ENCODE results near the gene FUOM.

FUOM gene

DNA sequence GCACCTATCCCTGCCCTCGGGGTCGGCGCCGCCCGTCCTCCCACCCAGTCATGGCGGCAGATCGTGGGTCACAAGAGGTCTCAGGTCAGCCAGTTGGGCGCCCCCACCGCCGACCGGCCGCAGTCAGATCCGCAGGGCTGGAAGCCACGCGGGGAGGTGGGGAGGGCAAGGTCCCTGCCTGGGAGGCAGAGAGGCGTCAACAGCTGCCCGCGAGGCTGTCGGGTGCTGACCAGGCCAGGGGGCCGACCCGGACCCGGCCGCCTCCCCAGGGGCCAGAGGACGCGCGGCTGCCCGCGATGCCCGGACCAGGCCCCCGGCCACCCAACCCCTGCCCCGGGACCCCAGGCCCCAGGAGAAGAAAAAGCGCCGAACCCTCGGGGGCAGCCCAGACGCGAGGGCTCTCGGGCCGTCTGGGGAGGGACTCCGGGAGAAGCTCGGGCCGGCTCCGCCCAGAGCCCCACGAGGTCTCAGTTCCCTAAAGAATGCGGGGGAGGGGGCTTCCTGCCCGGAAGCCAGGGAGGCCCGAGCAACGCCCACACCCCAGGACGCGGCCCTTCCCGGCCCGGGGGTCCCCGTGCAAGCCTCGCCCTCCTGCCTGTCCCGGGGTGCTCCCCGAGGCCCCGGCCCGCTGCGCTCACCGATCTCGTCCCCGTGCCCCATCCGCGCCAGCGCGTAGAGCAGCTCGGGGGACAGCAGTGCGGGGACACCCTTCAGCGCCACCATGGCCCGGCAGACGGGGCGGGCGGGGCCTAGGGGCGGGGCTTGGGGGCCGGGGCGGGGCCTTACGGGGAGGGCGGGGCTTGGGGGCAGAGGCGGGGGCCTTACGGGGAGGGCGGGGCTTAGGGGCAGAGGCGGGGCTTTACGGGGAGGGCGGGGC lies at the start of gene FUOM:
FUOM (minus strand) TSS at position 735 of the 877 bp plus-strand sequence; CDS start at position 723, 12 bp downstream.
- DNase-seq, result peak; percentile 75

GRCh38 chr10:133405844-133406527 lies 48.2 kb upstream of the FUOM start:
- no peak for DNase-seq

GRCh38 chr10:133405272-133405671 lies 47.5 kb upstream of the FUOM start:
- DNase-seq, result no peak

- DNase-seq, result no peak
Observed at GRCh38 chr10:133403784-133404183, 46.0 kb upstream of the FUOM start.

DNA sequence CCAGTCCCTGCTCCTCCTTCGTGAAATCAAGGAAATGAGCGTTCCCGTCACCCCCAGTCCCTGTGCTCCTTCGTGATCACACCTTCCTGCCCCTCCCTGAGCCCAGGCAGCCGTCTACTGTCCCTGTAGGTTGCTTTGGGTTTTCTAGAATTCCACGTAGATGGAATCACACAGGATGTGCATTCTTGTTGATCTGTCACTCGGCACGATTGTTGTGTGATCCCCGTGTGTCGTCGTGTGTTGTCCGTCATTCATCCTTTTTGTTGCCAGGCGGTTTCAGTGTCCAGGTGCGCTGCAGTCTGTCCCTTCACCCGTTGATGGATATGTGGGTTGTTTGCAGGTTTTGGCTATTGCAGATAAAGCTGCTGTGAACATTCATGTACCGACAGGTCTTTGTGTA lies 45.5 kb upstream of the FUOM start:
- no peak for DNase-seq

GRCh38 chr10:133401981-133402725 lies 44.3 kb upstream of the FUOM start:
- no peak for DNase-seq

GRCh38 chr10:133401500-133401899 lies 43.7 kb upstream of the FUOM start:
- DNase-seq, result no peak

DNA sequence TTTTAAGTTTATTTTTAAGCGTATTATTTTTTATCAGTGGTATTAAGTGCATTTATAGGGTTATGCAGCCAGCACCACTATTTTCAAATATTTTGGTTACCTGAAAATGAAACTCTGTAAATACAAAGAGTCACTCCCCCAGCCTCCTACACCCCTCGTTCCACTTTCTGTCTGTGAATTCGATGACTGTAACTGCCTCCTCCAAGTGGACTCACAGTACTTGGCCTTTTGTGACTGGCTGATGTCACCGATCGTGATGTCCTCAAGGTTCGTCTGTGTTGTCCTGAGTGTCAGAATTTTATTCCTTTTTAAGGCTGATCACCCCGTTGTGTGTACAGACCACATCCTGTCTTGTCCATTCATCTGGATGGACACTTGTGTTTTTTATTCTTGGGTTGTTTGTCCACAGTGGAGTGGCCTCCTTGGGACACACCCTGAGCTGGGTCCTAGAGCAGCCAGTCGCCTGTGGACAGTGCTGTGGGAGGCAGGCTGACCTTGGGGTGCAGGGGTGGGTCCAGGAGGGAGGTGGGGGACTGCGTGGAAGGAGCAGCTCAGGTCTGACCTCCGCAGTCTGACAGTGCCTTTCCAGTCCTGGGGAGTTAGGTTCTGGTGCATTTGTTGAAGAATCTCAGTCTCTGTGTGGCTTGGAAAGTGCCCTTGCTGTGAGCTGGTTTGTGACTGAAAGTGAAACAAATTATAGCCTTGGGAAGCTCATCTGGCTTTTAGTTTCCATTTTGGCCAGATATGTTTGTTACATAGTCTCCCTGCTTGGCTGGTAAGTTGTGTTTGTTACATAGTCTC lies 43.0 kb upstream of the FUOM start:
- DNase-seq, result no peak

DNA sequence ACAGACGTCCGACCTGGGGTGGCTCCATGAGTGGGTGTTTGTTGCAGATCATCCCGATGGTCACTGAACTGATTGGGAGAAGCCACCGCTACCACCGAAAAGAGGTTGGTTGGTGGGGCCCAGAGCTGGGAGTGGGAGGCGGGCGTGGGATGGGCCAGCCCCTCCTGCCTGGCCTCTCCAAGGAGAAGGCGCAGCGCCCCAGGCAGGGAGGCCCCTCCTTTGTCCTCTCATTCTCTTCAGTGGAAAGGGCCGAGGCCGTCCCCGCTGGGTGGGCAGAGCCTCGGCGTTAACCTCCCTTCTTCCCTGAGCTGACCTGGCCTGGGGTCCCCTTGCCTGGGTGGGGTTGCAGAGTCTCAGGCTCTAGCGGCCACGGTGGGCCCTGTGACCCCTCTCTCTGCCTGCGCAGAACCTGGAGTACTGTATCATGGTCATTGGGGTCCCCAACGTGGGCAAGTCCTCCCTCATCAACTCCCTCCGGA lies 41.3 kb upstream of the FUOM start:
- no peak for DNase-seq

DNA sequence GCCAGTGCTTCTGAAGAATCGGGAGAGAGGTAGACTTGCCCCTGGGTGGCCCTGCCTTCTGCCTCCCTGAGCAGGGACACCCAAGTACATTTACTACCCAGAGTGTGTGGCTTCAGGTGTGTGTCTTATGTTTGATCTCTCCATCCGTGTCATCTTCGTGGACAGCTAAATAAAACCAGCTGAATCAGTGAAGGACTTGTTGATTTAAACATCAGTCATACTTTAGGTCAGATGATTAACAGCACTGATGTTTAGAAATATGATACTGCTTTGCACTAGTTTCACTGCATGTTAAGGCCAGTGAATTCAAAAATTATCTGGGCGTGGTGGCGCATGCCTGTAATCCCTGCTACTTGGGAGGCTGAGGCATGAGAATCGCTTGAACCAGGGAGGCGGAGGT lies 40.1 kb upstream of the FUOM start:
- no peak for DNase-seq

GRCh38 chr10:133396035-133396624 lies 38.3 kb upstream of the FUOM start:
- DNase-seq, result no peak

DNA sequence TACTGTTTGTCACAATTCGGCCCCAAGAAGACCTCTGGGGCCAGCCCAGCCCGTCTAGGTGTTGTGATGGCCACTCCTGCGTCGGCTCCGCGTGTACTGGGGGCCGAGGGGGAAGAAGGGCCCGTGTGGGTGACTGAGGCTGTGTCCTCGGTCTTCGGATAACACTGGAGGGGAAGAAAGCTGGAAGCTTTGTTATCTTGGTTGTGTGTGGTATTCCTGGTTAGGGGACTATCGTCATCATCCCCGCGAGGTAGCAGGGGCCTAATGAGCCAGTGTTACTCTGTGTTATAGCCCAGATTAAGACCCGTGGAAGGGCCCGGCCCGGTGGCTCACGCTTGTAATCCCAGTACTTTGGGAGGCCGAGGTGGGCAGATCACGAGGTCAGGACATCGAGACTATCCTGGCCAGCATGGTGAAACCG lies 37.0 kb upstream of the FUOM start:
- DNase-seq, result no peak

GRCh38 chr10:133394064-133394663 lies 36.3 kb upstream of the FUOM start, which contains the start of gene MTG1:
TSS of gene MTG1 (plus strand) at chr10:133394157. CDS start at chr10:133394221, 64 bp downstream.
- DNase-seq, result peak; percentile 95

- no peak for DNase-seq
Observed at GRCh38 chr10:133393401-133394063, 35.7 kb upstream of the FUOM start.

- no peak for DNase-seq
Observed at GRCh38 chr10:133391761-133392518, 34.1 kb upstream of the FUOM start.

- DNase-seq, result no peak
Observed at GRCh38 chr10:133391249-133391635, 33.4 kb upstream of the FUOM start.

DNA sequence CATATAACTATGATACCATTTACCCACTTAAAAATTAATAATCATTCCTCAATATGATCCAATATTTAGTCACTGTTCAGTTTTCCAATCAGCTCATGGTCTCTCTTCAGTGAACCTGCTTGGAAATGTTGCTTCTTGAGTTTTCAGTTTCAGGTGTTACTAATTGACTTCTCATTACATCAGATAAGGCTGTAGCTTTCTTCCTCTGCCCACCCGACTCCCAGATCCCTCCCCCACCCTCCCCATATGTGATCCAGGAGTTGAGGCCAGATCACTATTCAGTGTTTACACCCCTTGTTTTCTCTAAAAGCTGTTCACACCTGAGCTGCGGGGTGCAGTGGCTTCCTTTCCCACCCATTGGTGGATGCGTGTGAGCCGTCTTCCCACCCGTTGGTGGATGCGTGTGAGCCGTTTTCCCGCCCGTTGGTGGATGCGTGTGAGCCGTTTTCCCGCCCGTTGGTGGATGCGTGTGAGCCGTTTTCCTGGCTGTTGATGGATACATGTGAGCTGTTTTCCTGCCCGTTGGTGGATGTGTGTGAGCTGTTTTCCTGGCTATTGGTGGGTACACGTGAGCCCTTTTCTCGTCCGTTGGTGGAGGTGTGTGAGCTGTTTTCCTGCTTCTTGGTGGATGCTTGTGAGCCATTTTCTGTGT lies 32.9 kb upstream of the FUOM start:
- peak; percentile 15 for DNase-seq

GRCh38 chr10:133388973-133389818 lies 31.4 kb upstream of the FUOM start:
- DNase-seq, result peak; percentile 30

Data from stimulated activated CD4-positive, alpha-beta T cell treated with anti-CD3 and anti-CD28 coated beads, Interleukin-4, amount 100 ng/mL, for 1 hour (primary cell).